LNCAP (cell line): Measurements from ENCODE around the gene NCOA3.

ENCODE experiments used
- TF ChIP-seq, protein P1 (sequence below): fragments of 450-650 bp; IDR thresholded peaks from 2 replicates; pipeline ENCODE4 v1.5.1; 2017; ENCODE audit warnings: mild to moderate bottlenecking

Gene NCOA3

DNA sequence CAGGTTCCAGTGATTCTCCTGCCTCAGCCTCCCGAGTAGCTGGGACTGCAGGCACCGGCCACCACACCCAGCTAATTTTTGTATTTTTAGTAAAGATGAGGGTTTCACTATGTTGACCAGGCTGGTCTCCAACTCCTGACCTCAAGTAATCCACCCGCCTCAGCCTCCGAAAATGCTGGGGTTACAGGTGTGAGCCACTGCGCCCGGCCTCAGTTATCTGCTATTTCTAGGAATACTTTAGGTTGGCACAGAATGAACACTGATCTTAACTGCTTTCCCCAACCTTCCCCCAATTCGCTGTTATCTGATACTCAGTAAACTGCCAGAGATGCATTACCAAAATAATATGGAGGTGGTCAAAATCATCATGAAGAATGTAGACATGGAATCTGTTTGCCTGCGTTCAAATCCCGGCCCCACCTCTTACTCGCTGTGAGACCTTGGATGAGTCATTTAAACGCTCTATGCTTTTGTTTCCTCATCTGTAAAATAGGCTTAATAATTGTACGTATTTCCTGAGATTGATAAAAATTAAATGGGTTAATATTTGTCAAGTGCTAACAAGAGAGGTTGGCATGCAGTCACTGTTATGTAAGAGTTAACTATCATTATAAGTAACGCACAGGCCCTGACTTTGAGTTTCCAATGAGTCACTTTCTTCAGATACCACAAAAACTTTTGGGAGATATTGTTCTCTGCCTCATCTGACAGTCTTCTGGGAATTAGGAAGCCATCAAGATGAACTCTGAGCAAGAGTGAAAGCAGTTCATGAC, 44.5 kb upstream of the NCOA3 start:
- TF ChIP-seq, protein P1, sequence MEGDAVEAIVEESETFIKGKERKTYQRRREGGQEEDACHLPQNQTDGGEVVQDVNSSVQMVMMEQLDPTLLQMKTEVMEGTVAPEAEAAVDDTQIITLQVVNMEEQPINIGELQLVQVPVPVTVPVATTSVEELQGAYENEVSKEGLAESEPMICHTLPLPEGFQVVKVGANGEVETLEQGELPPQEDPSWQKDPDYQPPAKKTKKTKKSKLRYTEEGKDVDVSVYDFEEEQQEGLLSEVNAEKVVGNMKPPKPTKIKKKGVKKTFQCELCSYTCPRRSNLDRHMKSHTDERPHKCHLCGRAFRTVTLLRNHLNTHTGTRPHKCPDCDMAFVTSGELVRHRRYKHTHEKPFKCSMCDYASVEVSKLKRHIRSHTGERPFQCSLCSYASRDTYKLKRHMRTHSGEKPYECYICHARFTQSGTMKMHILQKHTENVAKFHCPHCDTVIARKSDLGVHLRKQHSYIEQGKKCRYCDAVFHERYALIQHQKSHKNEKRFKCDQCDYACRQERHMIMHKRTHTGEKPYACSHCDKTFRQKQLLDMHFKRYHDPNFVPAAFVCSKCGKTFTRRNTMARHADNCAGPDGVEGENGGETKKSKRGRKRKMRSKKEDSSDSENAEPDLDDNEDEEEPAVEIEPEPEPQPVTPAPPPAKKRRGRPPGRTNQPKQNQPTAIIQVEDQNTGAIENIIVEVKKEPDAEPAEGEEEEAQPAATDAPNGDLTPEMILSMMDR, result no peak

DNA sequence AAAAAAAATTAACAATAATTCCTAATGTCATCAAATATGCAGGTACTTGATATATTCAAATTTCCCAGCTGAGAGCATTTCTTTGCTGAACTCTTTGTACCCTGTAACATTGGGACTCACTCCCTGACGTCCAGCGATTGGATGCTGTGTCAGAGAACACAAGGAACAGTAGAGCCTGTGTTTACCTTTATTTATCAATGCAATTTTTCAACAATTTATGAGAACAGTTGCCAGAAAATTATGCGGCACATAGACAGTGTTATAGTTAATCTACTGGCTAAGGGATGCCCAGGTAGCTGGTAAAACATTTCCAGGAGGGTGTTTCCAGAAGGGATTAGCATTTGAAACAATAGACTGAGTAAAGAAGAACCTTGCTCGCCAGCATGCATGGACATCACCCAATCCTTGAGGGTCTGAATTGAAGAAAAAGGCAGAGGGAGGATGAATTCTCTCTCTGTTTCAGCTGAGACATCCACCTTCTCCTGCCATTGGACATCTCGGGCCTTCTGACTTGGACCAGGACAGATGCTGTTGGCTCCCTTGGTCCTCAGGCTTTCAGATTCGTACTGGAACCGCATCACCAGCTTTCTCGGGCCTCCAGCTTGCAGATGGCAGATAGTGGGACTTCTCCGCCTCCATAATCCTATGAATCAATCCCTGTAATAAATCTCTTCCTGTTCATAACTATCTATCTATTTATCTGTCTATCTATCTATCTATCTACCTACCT, 42.2 kb upstream of the NCOA3 start:
- TF ChIP-seq, protein P1, result no peak

DNA sequence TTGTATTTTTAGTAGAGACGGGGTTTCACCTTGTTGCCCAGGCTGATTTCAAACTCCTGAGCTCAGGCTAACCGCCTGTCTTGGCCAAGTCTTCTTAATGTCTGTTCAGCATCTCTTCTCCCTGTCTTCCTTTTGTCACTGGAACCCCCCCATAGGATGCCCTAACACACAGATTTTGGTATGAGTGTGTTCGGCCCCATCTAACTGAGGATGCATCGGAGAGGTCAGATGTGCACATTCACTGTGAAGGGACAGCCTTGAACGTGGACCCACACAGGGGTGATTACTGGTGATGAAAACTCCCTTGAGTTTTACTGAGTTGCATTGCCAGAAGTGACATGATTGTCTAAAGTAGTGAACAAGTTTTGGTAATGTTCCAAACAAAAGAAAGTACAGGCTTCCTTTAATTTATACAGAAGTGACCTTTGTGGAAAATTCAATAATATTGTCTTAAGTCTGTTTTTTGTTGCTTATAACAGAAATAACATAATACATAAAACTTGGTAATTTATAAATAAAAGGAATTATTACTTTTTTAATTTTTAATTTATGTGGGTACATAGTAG, 40.5 kb upstream of the NCOA3 start:
- TF ChIP-seq, protein P1, result no peak

DNA sequence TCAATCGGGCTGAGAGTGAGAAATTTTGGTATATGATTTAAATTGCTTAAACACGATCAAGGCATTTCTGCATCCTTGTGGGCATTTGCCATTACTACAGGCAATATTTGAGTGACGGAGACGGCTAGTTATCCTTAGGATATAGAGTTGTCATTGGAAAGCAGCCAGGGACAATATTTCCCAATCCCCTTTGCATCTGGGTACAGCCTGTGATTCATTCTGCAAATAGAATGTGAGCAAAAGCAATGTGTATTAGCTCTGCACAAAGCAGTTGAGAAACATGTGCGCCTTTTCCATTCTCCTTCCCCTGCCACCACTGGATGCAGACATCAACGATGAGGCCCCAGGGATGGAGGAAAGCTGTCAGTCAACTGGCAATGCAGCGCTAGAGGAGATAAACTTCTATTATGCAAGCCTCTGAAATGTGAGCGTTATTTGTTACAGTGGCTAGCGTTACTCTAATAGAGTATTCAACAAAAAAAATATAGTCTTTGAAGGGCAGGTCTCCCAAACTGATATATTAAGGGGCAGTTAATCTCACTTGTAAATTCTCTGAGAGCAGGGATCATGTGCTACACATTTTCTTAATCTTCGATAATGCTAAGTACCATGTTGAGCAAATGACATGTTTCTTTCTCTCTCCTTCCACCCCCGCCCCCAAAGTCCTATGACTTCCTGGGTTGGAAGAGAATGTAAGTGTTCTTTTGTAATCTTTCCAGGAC, 37.1 kb upstream of the NCOA3 start:
- TF ChIP-seq, protein P1, result peak; percentile 58; the same call in 1 of the 2 replicates

DNA sequence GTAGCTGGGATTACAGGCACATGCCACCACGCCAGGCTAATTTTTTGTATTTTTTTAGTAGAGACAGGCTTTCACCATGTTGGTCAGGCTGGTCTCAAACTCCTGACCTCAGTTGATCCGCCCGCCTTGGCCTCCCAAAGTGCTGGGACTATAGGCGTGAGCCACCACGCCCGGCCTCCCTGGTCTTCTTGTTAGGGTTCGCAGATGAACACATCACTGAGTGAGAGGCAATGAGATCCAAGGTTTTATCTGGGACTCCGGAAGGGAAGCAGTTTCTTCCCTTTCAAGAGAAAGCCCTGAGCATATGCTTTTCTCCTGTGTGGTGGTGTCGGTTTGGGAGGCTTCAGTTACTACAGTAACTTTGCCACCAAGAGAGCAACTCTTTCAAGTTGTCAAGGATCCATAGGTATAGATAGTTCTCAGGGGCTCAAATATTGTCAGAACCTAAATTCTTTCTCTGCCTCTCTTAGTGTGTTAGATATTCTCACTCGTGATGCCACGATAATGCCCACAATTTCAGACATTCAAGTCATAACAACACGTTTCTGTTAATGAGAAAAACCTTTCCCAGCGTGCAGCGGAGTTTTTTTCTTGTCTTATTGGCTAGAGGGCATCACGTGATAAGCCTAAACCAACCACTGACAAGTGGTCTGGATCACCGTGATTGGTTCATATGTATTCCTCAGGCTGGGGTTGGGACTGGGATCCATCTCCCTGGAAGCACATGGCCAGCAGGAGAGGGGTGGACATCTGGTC, 36.2 kb upstream of the NCOA3 start:
- TF ChIP-seq, protein P1, result no peak

DNA sequence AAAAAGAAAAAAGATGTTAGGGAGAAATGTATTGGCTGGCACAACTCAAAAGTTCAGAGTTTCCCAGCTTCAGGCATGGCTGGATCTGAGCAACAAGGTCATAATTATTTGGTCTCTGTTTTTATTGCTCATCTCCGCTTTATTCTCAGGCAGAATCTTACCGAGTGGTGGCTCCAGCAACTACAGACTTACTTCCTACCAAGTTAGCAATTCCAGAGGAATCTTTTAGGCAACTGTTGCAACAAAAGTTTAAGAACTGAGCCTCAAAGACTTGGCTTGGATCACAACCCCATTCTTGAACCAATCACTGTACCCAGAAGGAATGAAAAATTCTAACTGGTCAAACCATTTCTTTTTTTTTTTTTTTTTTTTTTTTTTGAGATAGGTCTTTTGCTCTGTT, 35.5 kb upstream of the NCOA3 start:
- TF ChIP-seq, protein P1, result no peak
